Activated naive CD4-positive, alpha-beta T cell treated with anti-CD3 and anti-CD28 coated beads, Interleukin-2, amount 50 U/mL, for 72 hours (primary cell): ENCODE data around the gene SGMS1. TPM values are rescaled to one million over a fixed set of nuclear protein-coding genes. Genes with fewer than 3 reads are reported as not detected.
A peak's percentile ranks its signal among the peaks of the same experiment; 100 is the strongest.

Source experiments
- ATAC-seq, 2 donors: fragments of 150-1000 bp; cut with Tn5 transposase; 2 replicates each; pipeline ENCODE4 v1.10.0; 2021; ENCODE audit warnings: mild to moderate bottlenecking in 2 of 2, moderate library complexity in 2 of 2
- DNase-seq, 2 donors: peaks; one replicate each; pipeline ENCODE4 v3.0.0; 2021 to 2022; ENCODE audit warnings: low spot score in 2 of 2
- H3K27ac Mint-ChIP-seq, 2 donors: one replicate each; pipeline ENCODE4 v1.8.0; 2022; ENCODE audit warnings: mild to moderate bottlenecking in 2 of 2, mixed read lengths in 2 of 2
- H3K36me3 Mint-ChIP-seq, 2 donors: one replicate each; pipeline ENCODE4 v1.8.0; 2022; ENCODE audit warnings: mixed read lengths in 2 of 2
- H3K9me3 Mint-ChIP-seq, 2 donors: one replicate each; pipeline ENCODE4 v1.8.0; 2022; ENCODE audit warnings: mixed read lengths in 2 of 2
- total RNA-seq, 2 donors: library from RNA; stranded (reverse); gene quantifications; one replicate each; pipeline ENCODE4 v1.2.3, GENCODE V29; 2022

Gene SGMS1
- total RNA-seq, 2 donors from 2014 or later: 8.1 to 11.2 TPM

- DNase-seq: no peak
- no peak for ATAC-seq
- Mint-ChIP-seq H3K27ac (no peak overlapping the region), H3K36me3 (peaks cover 15 to 24% of the 10 kb centered on the region in 2 donors), H3K9me3 (peaks cover 0 to 6% of the 10 kb centered on the region in 2 donors)
Observed at GRCh38 chr10:50406457-50407070, 217.2 kb downstream of the SGMS1 start.

DNA sequence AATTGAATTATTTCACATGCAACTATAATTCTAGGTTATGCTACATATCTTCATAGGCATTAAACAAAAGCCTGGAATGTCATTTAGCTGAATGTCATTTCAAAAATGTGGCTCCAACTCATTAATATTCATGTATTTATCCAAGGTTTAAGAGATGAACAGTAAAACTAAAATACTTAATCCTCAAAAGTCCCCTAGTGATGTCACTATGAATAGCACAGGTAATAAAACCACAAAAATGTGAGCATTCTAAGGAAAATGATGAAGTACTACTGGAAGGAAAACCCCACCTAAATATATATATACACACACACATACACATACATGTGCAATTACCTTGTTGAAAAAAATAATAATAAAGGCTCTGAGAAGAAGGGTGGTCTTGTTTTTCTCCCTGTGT is 218.0 kb downstream of the SGMS1 start:
- peaks cover 0 to 6% of the 10 kb centered on the region in 2 donors for H3K9me3 Mint-ChIP-seq
- no peak overlapping the region for H3K27ac Mint-ChIP-seq
- H3K36me3 Mint-ChIP-seq: peaks cover 15 to 24% of the 10 kb centered on the region in 2 donors
- no peak for DNase-seq
- ATAC-seq: no peak

- ATAC-seq (no peak), DNase-seq (no peak)
- Mint-ChIP-seq H3K9me3 (peaks cover 0 to 6% of the 10 kb centered on the region in 2 donors), H3K36me3 (peaks cover 12 to 24% of the 10 kb centered on the region in 2 donors), H3K27ac (no peak overlapping the region)
Observed at GRCh38 chr10:50404021-50404773, 219.6 kb downstream of the SGMS1 start.

DNA sequence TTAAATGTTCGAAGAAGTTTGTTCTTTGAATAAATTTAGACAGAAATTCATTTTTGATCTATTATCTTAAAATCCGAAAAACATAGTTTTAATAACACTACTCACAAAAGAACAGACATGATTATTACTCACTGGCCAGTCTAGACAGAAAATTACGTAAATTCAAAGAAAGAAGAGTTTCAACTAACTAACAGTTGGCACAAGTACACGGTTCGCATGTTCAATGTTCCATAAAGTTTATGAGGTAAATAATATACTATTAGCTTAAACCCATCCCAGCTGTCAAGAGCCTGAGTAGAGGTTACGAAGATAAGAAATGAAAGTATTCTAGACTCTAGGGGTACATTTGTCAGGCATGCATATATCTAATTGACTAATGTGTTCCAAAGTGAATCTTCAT is 220.7 kb downstream of the SGMS1 start:
- no peak overlapping the region for H3K27ac Mint-ChIP-seq
- DNase-seq (no peak), ATAC-seq (no peak)
- peaks cover 0 to 6% of the 10 kb centered on the region in 2 donors for H3K9me3 Mint-ChIP-seq
- peaks cover 9 to 24% of the 10 kb centered on the region in 2 donors for H3K36me3 Mint-ChIP-seq

GRCh38 chr10:50402466-50402865 is 221.3 kb downstream of the SGMS1 start:
- ATAC-seq: no peak
- H3K9me3 Mint-ChIP-seq: peaks cover 0 to 6% of the 10 kb centered on the region in 2 donors
- peaks cover 9 to 22% of the 10 kb centered on the region in 2 donors for H3K36me3 Mint-ChIP-seq
- no peak overlapping the region for H3K27ac Mint-ChIP-seq
- no peak for DNase-seq

DNA sequence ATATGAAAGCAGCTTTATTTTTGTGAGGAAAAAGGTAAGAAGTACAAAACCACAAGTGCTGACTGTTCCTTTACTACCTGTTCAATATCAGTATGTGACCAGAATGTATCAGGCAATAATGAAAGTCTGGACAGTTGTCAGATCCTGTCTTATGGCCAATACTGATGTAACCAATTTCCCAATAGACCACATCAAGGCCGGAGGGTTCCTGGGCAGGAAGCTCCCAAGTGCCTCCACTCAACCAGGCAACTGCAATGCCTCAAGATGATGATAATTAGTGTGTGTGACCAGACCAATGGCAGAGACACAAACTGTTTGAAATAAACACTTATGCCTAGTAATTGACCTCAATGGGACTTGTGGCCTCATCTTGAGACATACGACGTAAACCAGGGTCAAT is 223.1 kb downstream of the SGMS1 start:
- Mint-ChIP-seq H3K9me3 (no peaks in the 10 kb centered on the region), H3K27ac (no peak overlapping the region), H3K36me3 (peaks cover 9% of the 10 kb centered on the region in 2 donors)
- ATAC-seq (no peak), DNase-seq (no peak)

GRCh38 chr10:50398823-50399222 is 224.9 kb downstream of the SGMS1 start:
- DNase-seq: no peak
- Mint-ChIP-seq H3K36me3 (peaks cover 5% of the 10 kb centered on the region in 2 donors), H3K9me3 (no peaks in the 10 kb centered on the region), H3K27ac (no peak overlapping the region)
- ATAC-seq: no peak

DNA sequence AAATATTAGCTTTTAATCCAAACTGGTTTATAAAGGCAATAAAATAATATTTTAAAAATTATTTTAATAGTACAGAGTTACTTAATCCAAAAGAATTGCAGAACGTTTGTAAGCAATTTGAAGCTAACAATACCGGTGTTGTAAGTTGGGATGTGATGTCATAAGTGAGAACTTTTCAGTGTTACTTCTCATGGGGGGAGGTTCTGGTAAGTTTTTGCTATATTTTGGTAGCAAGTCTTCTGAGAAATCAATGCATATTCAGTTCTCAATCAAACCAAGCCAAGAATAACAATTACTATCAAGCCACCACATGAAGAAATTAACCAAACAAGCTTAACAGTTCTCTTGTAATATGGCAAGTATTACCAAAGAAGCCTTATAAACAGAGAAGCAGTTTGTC is 225.4 kb downstream of the SGMS1 start:
- no peak overlapping the region for H3K27ac Mint-ChIP-seq
- H3K36me3 Mint-ChIP-seq: peaks cover under 1% of the 10 kb centered on the region in 2 donors
- ATAC-seq (no peak), DNase-seq (no peak)
- H3K9me3 Mint-ChIP-seq: no peaks in the 10 kb centered on the region

DNA sequence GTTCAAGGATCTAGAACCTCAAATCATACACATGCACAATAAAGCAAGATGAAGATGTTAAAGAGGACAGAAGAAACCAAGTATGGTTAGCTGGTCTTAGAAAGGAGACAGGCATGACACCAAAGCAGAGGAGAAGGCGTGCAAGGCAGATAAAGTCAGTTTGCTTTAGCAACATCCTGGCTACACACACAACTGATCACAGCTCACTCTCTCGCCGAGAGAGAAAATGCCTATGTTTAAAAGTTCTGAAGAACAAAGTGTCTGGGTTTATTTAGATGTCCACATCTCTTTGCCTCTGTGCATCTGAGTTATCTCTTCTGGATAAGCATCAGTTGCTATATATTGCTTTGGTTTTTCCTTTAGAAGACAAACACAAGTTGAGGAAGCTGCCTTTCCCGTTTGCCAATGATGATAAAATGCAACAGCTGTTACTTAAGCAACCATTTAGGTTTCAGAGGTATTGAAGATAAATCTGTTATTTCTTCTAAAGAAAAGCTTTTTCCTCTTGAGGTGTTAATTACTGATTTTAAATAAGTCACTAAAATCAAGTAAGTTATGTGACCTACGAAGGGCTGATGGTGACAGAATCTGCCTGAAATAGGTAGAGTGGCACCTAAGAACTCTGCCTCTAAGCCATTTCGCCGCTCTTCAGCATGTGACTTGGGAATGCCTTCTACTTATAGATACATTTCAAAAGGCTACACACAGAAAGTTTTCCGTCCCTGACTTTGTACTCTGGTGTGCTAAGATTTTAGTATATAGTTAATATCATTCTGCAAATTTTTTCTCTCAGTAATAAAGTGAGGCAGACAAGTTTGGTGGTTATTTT is 226.2 kb downstream of the SGMS1 start:
- Mint-ChIP-seq H3K9me3 (no peaks in the 10 kb centered on the region), H3K36me3 (no peaks in the 10 kb centered on the region), H3K27ac (peak overlapping the region; percentile 27 to 66)
- DNase-seq (no peak), ATAC-seq (peak in 1 of 2 donors; percentile 24)

DNA sequence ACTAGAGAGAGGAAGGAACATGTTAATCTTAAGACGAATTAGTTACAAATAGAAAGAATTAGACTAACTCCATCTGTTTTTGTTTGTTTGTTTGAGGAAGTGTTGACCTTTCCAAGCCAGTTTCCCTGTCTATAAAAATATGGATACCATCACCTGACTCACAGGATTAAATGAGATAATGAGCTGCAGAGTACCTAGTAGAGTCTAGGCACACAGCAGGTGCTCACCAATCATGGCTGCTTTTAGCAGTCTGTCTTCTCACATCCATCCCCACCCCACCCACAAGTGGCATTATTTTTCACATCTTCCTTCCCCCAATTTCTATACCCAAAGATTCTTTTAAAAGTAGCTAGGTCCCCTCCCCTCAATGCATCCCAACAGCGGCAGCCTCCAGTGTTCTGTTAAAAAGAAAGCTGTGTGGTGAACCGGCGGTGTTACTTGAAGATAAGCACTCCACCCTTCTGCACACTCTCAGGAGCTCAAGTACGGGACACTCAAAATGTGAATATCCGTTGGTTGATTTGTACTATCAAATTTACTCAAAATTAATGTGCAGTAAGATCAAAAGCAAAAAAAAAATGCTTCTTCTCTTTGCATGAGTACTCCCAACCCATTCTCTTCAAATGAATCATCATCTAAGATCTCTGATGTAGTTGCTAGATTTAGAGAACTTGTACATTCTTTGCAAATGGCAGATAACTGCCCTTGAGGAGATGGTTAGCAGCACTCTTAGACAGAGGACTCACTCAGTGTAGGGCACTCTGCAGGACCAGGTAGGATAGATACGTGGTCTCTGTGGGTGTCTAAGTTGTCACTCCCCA is 227.1 kb downstream of the SGMS1 start:
- Mint-ChIP-seq H3K27ac (peak overlapping the region; percentile 27 to 70), H3K36me3 (no peaks in the 10 kb centered on the region), H3K9me3 (no peaks in the 10 kb centered on the region)
- peak in 1 of 2 donors; percentile 40 for DNase-seq
- peak; percentile 84 to 93 for ATAC-seq

- no peaks in the 10 kb centered on the region for H3K36me3 Mint-ChIP-seq
- no peaks in the 10 kb centered on the region for H3K9me3 Mint-ChIP-seq
- no peak for DNase-seq
- no peak for ATAC-seq
- H3K27ac Mint-ChIP-seq: no peak overlapping the region
Observed at GRCh38 chr10:50395851-50396250, 227.9 kb downstream of the SGMS1 start.

- ATAC-seq: no peak
- no peak for DNase-seq
- no peaks in the 10 kb centered on the region for H3K36me3 Mint-ChIP-seq
- H3K9me3 Mint-ChIP-seq: no peaks in the 10 kb centered on the region
- H3K27ac Mint-ChIP-seq: no peak overlapping the region
Observed at GRCh38 chr10:50395271-50395670, 228.5 kb downstream of the SGMS1 start.

- no peak for DNase-seq
- H3K27ac Mint-ChIP-seq: no peak overlapping the region
- H3K36me3 Mint-ChIP-seq: no peaks in the 10 kb centered on the region
- no peak for ATAC-seq
- H3K9me3 Mint-ChIP-seq: no peaks in the 10 kb centered on the region
Observed at GRCh38 chr10:50394832-50395231, 228.9 kb downstream of the SGMS1 start.

- ATAC-seq: peak in 1 of 2 donors; percentile 55
- Mint-ChIP-seq H3K36me3 (no peaks in the 10 kb centered on the region), H3K9me3 (no peaks in the 10 kb centered on the region), H3K27ac (no peak overlapping the region)
- no peak for DNase-seq
Observed at GRCh38 chr10:50393784-50394467, 229.8 kb downstream of the SGMS1 start.

- DNase-seq: no peak
- Mint-ChIP-seq H3K9me3 (no peaks in the 10 kb centered on the region), H3K27ac (no peak overlapping the region), H3K36me3 (no peaks in the 10 kb centered on the region)
- no peak for ATAC-seq
Observed at GRCh38 chr10:50392966-50393718, 230.6 kb downstream of the SGMS1 start.
